Subcutaneous abdominal adipose tissue (tissue), 5 donors: Measurements from ENCODE around the gene TSGA10IP.

Experiments used
- H3K27ac ChIP-seq: one replicate; pipeline ENCODE4 v1.7.0; 2013; ENCODE audit warnings: low read depth, mild to moderate bottlenecking, inconsistent platforms, low read length, moderate library complexity
- H3K27me3 ChIP-seq, 5 donors: one replicate each; pipeline ENCODE4 v1.7.0; 2013; ENCODE audit warnings: low read length in 5 of 5, inconsistent platforms in 1 of 5; ENCODE audit not compliant: control insufficient read depth in 5 of 5, insufficient read depth in 4 of 5
- H3K36me3 ChIP-seq, 5 donors: one replicate each; pipeline ENCODE4 v1.7.0; 2013; ENCODE audit warnings: low read length in 5 of 5; ENCODE audit not compliant: control insufficient read depth in 5 of 5, insufficient read depth in 5 of 5
- H3K4me1 ChIP-seq, 5 donors: one replicate each; pipeline ENCODE4 v1.7.0; 2013; ENCODE audit warnings: low read length in 5 of 5, mild to moderate bottlenecking in 3 of 5, moderate library complexity in 1 of 5; ENCODE audit not compliant: control insufficient read depth in 5 of 5, insufficient read depth in 5 of 5
- H3K4me3 ChIP-seq, 5 donors: one replicate each; pipeline ENCODE4 v1.7.0; 2013; ENCODE audit warnings: low read length in 5 of 5, low read depth in 1 of 5
- H3K9ac ChIP-seq, 5 donors: one replicate each; pipeline ENCODE4 v1.7.0; 2013; ENCODE audit warnings: low read length in 5 of 5, mild to moderate bottlenecking in 4 of 5, moderate library complexity in 3 of 5
- H3K9me3 ChIP-seq, 5 donors: one replicate each; pipeline ENCODE4 v1.7.0; 2013; ENCODE audit warnings: low read length in 5 of 5; ENCODE audit not compliant: control insufficient read depth in 5 of 5
- donor health status: healthy.
- donor health status: healthy.
- donor health status: healthy.
- donor health status: healthy.
- donor health status: healthy.

Gene TSGA10IP

DNA sequence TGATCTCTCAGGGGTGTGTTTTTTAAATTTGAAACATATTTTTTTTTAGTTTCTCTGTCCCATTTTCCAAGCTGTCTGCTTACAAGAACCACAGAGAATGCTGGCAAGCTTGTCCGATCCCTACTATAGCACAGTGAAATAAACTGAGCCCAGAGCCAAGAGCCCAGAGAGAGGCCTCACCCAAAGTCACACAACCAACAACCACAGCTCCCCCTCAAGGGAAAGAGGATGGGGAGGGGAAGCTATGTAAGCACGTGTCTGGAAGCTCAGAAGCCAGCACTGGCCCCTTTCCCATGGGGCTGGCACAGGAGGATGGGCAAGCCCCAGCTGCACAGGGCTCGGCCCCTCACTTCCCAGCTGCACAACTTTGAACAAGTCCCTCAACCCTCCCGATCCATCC is 13.0 kb downstream of the TSGA10IP start:
- H3K9me3 ChIP-seq, result no peaks in the 10 kb centered on the region
- peaks cover 7 to 19% (median 17%) of the 10 kb centered on the region in 5 donors for H3K4me1 ChIP-seq
- peaks cover 4 to 7% (median 6%) of the 10 kb centered on the region in 5 donors for H3K27me3 ChIP-seq
- H3K36me3 ChIP-seq, result no peaks in the 10 kb centered on the region
- H3K9ac ChIP-seq, result no peak overlapping the region
- H3K27ac ChIP-seq, result no peak overlapping the region
- H3K4me3 ChIP-seq, result no peak overlapping the region

DNA sequence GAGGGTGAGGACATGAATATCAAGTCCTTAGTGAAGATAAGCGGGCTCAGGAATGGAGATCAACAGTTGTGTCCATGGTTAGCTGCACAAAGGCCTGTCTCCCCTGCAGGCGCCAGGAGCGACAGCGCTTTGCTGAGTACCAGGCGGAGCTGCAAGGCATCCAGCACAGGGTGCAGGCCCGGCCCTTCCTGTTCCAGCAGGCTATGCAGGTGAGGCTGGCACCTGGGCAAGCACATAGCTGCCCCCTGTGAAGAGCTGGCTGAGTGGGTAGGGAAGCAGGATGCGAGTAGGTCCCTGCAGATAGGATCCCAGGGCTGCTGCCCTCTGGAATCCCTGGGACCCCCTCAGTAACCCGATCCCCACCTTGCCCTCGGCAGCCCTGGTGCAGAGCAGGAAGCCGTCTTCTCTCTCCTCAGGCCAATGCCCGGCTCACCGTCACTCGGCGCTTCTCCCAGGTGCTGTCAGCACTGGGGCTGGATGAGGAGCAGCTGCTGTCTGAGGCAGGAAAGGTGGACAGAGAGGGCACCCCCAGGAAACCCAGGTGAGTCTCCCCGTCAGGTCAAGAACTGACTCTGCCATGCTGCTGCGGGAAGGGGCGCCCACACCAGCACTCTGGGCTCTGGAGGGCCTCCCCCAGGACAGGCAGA is 13.6 kb downstream of the TSGA10IP start:
- Histone ChIP-seq H3K27me3 (peaks cover 4 to 7% (median 6%) of the 10 kb centered on the region in 5 donors), H3K4me1 (peaks cover 7 to 25% (median 22%) of the 10 kb centered on the region in 5 donors), H3K4me3 (no peak overlapping the region), H3K9ac (no peak overlapping the region), H3K27ac (no peak overlapping the region), H3K9me3 (no peaks in the 10 kb centered on the region), H3K36me3 (peaks cover 0 to 1% (median under 1%) of the 10 kb centered on the region in 5 donors)

DNA sequence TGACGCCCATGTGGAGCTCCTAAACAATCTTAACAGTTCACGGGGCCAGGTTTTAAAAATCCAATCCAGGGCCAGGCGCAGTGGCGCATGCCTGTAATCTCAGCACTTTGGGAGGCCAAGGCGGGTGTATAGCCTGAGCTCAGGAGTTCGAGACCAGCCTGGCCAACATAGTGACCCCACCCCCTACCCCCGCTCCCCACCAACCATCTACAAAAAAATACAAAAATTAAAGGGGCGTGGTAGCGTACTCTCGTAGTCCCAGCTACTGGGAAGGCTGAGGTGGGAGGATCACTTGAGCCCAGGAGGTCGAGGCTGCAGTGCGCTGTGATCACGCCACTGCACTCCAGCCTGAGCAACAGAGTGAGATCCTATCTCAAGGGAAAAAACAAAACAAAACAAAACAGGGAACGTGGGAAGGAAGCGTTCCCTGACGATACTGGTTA is 15.6 kb downstream of the TSGA10IP start:
- Histone ChIP-seq H3K4me3 (peak overlapping the region; percentile 88 to 99 (median 94)), H3K27ac (peak overlapping the region; percentile 89), H3K9ac (peak overlapping the region; percentile 77 to 96 (median 91)), H3K9me3 (no peaks in the 10 kb centered on the region), H3K4me1 (peaks cover 7 to 29% (median 26%) of the 10 kb centered on the region in 5 donors), H3K36me3 (peaks cover 0 to 21% (median 20%) of the 10 kb centered on the region in 5 donors), H3K27me3 (peaks cover under 1 to 7% (median under 1%) of the 10 kb centered on the region in 5 donors)

GRCh38 chr11:65961267-65962140 is 16.2 kb downstream of the TSGA10IP start, which contains the start of gene SART1:
Gene SART1 (plus strand): TSS chr11:65961734. CDS start chr11:65961781, 47 bp downstream.
- H3K27me3 ChIP-seq, result peaks cover 0 to 7% (median 0%) of the 10 kb centered on the region in 5 donors

GRCh38 chr11:65962141-65962564 is 16.9 kb downstream of the TSGA10IP start:
- no peaks in the 10 kb centered on the region for H3K9me3 ChIP-seq
- peaks cover 0 to 34% (median 33%) of the 10 kb centered on the region in 5 donors for H3K36me3 ChIP-seq
- peaks cover 7 to 29% (median 26%) of the 10 kb centered on the region in 5 donors for H3K4me1 ChIP-seq
- H3K9ac ChIP-seq, result peak overlapping the region; percentile 47 to 81 (median 75)
- H3K27ac ChIP-seq, result no peak overlapping the region
- H3K4me3 ChIP-seq, result peak overlapping the region; percentile 86 to 98 (median 89)
- peaks cover 0 to 6% (median 0%) of the 10 kb centered on the region in 5 donors for H3K27me3 ChIP-seq

More at GRCh38 chr11:65961267-65962140, 16.2 kb downstream of the TSGA10IP start, which contains the start of gene SART1:
- peaks cover 0 to 27% (median 27%) of the 10 kb centered on the region in 5 donors for H3K36me3 ChIP-seq
- H3K4me3 ChIP-seq, result peak within 1 kb of the TSS; percentile 88 to 99 (median 94)
- H3K9ac ChIP-seq, result peak within 1 kb of the TSS; percentile 77 to 96 (median 91)
- peak within 1 kb of the TSS; percentile 89 for H3K27ac ChIP-seq
- H3K4me1 ChIP-seq, result peaks cover 7 to 29% (median 26%) of the 10 kb centered on the region in 5 donors
- H3K9me3 ChIP-seq, result no peaks in the 10 kb centered on the region

DNA sequence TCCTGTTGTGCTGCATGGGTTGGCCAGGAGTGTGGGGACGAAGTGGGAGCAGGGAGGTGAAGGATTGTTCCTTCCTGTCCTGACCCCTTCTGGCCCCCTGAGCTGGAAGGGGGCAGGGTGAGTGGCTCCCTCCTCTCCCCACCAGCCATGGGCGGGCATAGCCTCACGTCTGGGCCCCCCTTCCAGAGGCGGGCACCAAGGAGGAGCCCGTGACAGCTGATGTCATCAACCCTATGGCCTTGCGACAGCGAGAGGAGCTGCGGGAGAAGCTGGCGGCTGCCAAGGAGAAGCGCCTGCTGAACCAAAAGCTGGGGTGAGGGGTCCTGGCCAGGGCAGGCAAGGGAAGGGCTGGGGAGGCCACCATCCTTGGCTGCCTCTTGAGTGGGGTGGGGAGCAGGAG is 19.6 kb downstream of the TSGA10IP start:
- H3K4me1 ChIP-seq, result peaks cover 7 to 29% (median 26%) of the 10 kb centered on the region in 5 donors
- no peaks in the 10 kb centered on the region for H3K27me3 ChIP-seq
- no peak overlapping the region for H3K4me3 ChIP-seq
- no peak overlapping the region for H3K9ac ChIP-seq
- no peaks in the 10 kb centered on the region for H3K9me3 ChIP-seq
- peaks cover 0 to 61% (median 60%) of the 10 kb centered on the region in 5 donors for H3K36me3 ChIP-seq
- no peak overlapping the region for H3K27ac ChIP-seq

DNA sequence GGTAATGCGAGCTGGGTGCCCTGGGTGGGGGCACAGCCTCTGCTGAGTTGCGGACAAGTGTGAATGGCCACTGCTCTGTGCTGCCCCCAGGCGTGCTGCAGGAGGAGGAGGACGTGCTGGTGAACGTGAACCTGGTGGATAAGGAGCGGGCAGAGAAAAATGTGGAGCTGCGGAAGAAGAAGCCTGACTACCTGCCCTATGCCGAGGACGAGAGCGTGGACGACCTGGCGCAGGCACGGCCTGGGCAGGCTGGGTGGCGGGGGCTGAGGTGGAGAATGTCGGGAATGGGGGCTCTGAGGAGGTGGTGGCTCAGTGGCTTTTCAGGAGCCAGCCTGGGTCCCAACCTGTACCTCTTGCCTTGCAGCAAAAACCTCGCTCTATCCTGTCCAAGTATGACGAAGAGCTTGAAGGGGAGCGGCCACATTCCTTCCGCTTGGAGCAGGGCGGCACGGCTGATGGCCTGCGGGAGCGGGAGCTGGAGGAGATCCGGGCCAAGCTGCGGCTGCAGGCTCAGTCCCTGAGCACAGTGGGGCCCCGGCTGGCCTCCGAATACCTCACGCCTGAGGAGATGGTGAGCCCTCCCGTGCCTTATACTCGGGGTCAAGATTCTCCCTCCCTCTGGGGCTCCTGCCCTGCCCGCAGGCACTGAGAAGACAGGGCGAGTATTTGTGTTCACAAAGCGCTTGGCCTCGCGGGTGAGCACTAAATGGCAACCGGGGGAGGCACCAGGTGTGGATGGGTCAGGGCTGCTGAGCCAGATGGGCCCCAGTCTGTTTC is 20.9 kb downstream of the TSGA10IP start:
- no peaks in the 10 kb centered on the region for H3K27me3 ChIP-seq
- no peak overlapping the region for H3K27ac ChIP-seq
- no peak overlapping the region for H3K9ac ChIP-seq
- H3K36me3 ChIP-seq, result peaks cover 0 to 67% (median 65%) of the 10 kb centered on the region in 5 donors
- no peak overlapping the region for H3K4me3 ChIP-seq
- H3K9me3 ChIP-seq, result no peaks in the 10 kb centered on the region
- peaks cover 7 to 23% (median 22%) of the 10 kb centered on the region in 5 donors for H3K4me1 ChIP-seq

- Histone ChIP-seq H3K27ac (no peak overlapping the region), H3K36me3 (peaks cover 0 to 74% (median 66%) of the 10 kb centered on the region in 5 donors), H3K9ac (no peak overlapping the region), H3K27me3 (no peaks in the 10 kb centered on the region), H3K4me1 (peaks cover 6 to 19% (median 18%) of the 10 kb centered on the region in 5 donors), H3K4me3 (no peak overlapping the region), H3K9me3 (no peaks in the 10 kb centered on the region)
Observed at GRCh38 chr11:65967329-65967934, 22.2 kb downstream of the TSGA10IP start.
